IPS-18a (cell line): ENCODE data around the gene ZNF785.
A peak's percentile ranks its signal among the peaks of the same experiment; 100 is the strongest.

ENCODE experiments used
- H3K27ac ChIP-seq: one replicate; pipeline ENCODE4 v1.5.1; 2013; ENCODE audit warnings: low read length
- H3K27me3 ChIP-seq: one replicate; pipeline ENCODE4 v1.6.1; 2013; ENCODE audit warnings: mild to moderate bottlenecking, low read length; ENCODE audit not compliant: control insufficient read depth, insufficient read depth
- H3K36me3 ChIP-seq: one replicate; pipeline ENCODE4 v1.6.1; 2013; ENCODE audit warnings: low read depth, low read length; ENCODE audit not compliant: control insufficient read depth
- H3K4me1 ChIP-seq: one replicate; pipeline ENCODE4 v1.6.1; 2013; ENCODE audit warnings: low read depth, low read length; ENCODE audit not compliant: control insufficient read depth
- H3K4me3 ChIP-seq: one replicate; pipeline ENCODE4 v1.5.1; 2013; ENCODE audit warnings: low read length
- H3K9ac ChIP-seq: one replicate; pipeline ENCODE4 v1.6.1; 2013; ENCODE audit warnings: mild to moderate bottlenecking, low read length, moderate library complexity
- H3K9me3 ChIP-seq: one replicate; pipeline ENCODE4 v1.6.1; 2013; ENCODE audit warnings: low read depth, low read length; ENCODE audit not compliant: control insufficient read depth

The ZNF785 gene

DNA sequence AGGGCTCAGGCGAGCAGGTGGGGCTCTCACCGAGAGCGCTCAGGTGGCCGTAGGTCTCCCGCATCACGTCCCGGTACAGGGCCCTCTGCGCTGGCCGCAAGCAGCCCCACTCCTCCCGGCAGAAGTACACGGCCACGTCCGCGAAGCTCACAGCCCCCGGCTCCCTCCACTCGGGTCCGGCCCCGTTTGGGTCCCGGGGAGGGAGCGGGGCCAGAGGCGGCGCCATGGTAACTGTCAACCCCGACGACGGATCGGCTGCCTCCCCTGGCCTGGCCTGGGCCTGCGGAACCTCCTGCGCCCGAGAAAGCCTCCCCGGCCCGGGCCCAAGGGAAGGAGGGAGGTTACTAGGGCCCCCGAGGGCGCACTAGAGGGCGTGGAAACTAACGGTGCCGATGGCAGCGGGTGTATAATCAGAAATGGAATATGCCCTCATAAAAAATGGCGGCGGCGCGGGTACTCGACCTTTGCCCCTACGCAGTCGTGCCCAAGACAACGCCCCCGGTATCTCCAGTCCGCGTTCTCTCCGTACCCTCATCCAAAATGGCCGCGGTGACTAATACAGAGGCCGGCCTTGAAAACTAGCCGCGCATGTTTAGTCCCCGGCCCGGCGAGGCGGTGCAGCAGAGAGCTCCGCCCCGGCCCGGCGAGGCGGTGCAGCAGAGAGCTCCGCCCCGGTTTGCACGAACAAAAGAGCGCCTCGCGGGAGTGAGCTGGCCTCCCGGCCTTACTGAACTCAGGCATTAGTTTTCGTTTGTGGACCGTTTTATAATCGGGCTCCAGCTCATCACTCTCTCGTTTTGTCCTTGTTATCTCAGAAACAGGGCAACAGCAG, 27.3 kb downstream of the ZNF785 start, which contains the start of gene ZNF764:
ZNF764 (minus strand) TSS at position 418 of the 832 bp plus-strand sequence; CDS start at position 226, 192 bp downstream.
- Histone ChIP-seq H3K27me3 (no peaks in the 10 kb centered on the region), H3K9me3 (no peaks in the 10 kb centered on the region), H3K9ac (peak within 1 kb of the TSS; percentile 86), H3K4me1 (peaks cover 6% of the 10 kb centered on the region), H3K36me3 (peaks cover 10% of the 10 kb centered on the region), H3K4me3 (peak within 1 kb of the TSS; percentile 84), H3K27ac (peak within 1 kb of the TSS; percentile 88)

DNA sequence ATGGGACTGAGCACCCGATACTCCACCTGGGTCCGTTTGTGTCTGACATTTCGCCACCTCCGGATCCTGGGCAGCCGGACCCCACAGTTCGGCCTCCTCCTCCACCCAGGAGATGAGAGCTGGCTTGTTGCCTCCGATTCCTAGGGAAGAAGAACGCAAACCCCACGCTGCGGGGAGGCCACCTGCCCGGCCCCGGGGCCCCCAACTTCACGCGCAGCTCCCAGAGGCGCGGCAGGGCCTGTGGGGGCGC, 27.9 kb downstream of the ZNF785 start:
- peak overlapping the region; percentile 84 for H3K4me3 ChIP-seq
- peaks cover 6% of the 10 kb centered on the region for H3K4me1 ChIP-seq
- H3K27me3 ChIP-seq = no peaks in the 10 kb centered on the region
- peak overlapping the region; percentile 86 for H3K9ac ChIP-seq
- H3K9me3 ChIP-seq = no peaks in the 10 kb centered on the region
- peaks cover 10% of the 10 kb centered on the region for H3K36me3 ChIP-seq
- no peak overlapping the region for H3K27ac ChIP-seq

DNA sequence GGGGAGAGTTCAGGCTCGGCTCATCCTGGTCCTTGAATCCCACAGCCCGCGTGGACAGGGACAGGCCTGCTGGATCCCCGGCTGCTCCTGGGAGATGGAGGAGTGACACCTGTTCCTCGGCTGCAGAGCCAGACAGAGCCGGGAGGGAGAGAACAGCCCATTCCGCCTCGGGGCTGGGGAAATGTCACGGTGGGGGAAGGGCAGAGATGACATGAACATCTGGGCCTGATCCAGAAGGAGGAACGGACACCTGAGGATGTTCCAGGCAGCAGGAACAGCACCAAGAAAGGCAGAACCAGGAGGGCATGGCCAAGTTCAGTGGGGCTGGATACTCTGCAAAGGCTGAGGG, 29.4 kb downstream of the ZNF785 start:
- H3K27me3 ChIP-seq = no peaks in the 10 kb centered on the region
- H3K27ac ChIP-seq = no peak overlapping the region
- H3K9me3 ChIP-seq = no peaks in the 10 kb centered on the region
- H3K36me3 ChIP-seq = peaks cover 10% of the 10 kb centered on the region
- H3K4me3 ChIP-seq = no peak overlapping the region
- H3K9ac ChIP-seq = no peak overlapping the region
- peaks cover 6% of the 10 kb centered on the region for H3K4me1 ChIP-seq

DNA sequence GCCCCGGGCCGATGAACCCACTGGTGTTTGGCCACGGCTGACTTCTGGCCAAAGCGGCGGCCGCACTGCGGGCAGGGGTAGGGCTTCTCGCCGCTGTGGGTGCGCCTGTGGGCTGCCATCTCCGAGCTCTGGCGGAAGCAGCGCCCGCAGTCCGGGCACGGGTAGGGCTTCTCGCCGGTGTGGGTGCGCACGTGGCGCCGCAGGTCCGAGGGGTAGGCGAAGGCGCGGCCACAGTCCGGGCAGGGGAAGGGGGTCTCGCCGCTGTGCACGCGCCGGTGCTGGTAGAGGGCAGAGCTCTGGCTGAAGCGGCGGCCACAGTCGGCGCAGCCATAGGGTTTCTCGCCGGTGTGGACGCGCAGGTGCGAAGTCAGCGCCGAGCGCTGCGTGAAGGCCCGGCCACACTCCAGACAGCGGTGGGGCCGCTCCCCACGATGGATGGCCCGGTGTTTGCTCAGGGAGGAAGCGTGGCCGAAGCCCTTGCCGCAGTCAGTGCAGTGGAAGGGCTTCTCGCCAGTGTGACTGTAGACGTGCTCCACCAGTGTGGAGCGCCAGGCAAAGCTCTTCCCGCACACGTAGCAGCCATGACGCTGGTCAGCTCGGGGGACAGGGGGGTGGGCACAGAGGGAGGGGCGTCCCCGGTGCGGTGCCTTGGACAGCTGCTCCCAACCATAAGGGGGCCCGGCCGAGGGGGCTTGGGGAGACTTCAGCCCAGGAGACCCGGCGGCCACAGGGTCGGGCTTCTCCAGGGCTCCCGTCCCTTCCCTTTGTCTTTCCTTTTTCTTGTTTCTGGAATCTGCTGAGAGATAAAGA, 30.0 kb downstream of the ZNF785 start:
- Histone ChIP-seq H3K27me3 (no peaks in the 10 kb centered on the region), H3K27ac (no peak overlapping the region), H3K36me3 (peaks cover 10% of the 10 kb centered on the region), H3K9me3 (no peaks in the 10 kb centered on the region), H3K9ac (no peak overlapping the region), H3K4me1 (peaks cover 6% of the 10 kb centered on the region), H3K4me3 (no peak overlapping the region)

DNA sequence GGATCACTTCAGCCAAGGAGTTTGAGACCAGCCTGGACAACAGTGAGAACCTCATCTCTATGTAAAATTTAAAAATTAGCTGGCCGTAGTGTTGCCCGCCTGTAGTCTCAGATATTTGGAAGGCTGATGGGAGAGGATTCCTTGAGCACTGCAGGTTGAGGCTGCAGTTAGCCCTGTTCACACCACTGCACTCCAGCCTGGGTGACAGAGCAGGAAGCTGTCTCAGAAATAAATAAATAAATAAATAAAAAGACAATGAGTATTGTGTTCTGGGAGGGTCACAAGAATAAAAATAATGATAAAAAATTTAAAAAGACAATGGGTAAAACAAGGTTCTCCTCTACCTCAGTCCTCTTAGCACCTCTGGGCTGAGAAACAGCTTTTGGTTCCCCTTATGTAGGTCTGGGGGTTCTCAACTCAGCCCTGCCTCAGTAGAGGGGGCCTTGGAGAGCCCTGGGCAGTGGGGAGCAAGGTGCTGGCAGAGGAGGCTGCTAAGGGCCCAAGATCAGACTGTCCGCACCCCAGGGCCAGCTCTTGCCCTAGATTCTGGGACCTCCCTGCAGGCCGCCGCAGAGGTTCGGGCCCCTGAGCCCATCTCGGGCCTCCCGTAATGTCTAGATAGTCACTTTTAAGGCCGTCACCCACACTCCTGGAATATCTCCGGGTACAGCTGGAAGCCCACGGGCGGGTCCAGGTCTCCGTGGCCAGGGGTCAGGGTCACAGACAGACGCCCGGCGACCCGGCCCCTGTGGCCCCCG, 30.8 kb downstream of the ZNF785 start:
- H3K9ac ChIP-seq = no peak overlapping the region
- no peak overlapping the region for H3K27ac ChIP-seq
- peaks cover 10% of the 10 kb centered on the region for H3K36me3 ChIP-seq
- H3K9me3 ChIP-seq = no peaks in the 10 kb centered on the region
- peaks cover 6% of the 10 kb centered on the region for H3K4me1 ChIP-seq
- no peak overlapping the region for H3K4me3 ChIP-seq
- H3K27me3 ChIP-seq = no peaks in the 10 kb centered on the region

DNA sequence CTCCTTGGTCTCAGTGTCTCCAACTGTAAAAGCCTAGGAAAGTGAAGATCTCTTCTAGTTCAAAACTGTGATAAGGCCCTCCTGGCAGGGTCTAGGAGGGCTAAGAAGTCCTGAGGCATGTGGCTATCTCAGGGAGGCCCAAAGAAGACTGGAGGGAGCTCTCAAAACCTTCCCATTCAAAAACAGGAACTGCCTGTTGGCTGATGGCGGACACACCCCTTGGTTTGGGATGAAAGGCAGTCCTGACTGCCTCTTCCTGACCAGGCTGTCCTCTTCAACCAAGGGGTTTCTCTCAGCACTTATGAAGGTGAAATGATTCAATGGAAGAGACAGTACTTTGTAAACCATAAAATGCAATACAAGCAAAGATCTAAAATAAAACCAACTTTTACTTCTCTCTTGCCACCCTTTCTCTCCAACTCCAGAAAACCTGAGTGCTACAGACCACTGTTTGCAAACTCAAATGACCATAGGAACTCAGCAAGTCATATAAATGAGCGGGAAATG, 32.1 kb downstream of the ZNF785 start:
- no peaks in the 10 kb centered on the region for H3K9me3 ChIP-seq
- no peaks in the 10 kb centered on the region for H3K27me3 ChIP-seq
- peaks cover 10% of the 10 kb centered on the region for H3K36me3 ChIP-seq
- no peak overlapping the region for H3K27ac ChIP-seq
- H3K4me3 ChIP-seq = no peak overlapping the region
- H3K9ac ChIP-seq = no peak overlapping the region
- H3K4me1 ChIP-seq = no peaks in the 10 kb centered on the region

DNA sequence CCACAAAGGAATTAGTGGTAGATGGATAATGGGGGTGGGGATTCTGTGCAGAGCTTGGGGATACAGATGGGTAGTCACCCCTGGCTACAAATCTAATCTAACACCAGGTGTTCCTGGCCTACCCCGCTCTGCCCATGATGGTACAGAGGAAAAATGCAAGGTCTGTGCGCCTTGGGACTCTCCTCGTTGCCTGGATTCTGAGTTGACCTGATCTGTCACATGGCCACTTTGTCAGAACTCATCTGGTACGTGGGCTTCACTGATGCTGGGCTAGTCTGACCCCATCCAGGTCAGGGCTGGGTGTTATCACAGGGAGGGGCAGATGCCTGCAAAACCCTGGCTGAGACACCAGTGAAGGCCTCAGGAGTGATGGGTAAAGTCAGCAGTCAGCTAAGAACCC, 32.5 kb downstream of the ZNF785 start:
- Histone ChIP-seq H3K27me3 (no peaks in the 10 kb centered on the region), H3K9ac (no peak overlapping the region), H3K27ac (no peak overlapping the region), H3K9me3 (no peaks in the 10 kb centered on the region), H3K36me3 (peaks cover 10% of the 10 kb centered on the region), H3K4me1 (no peaks in the 10 kb centered on the region), H3K4me3 (no peak overlapping the region)

DNA sequence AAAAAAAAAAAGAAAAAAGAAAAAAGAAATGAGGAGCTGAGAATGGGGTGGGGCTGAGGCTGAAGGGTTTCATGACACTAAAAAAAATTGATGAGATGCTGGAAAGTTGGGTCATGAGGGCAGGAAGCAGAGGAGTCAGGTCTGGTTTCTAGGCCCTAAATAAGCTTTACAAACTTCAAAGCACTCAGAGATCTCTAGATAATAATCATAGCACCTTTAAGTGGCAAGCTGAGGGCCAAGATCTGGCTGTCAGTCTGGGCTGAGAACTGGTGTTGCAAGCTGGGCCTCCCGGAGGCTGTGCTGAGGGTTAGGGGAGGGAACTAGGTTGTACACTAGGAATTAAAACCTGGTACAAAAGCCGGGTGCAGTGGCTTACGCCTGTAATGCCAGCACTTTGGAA, 33.7 kb downstream of the ZNF785 start:
- H3K9me3 ChIP-seq = no peaks in the 10 kb centered on the region
- no peaks in the 10 kb centered on the region for H3K4me1 ChIP-seq
- no peak overlapping the region for H3K9ac ChIP-seq
- no peaks in the 10 kb centered on the region for H3K27me3 ChIP-seq
- no peak overlapping the region for H3K27ac ChIP-seq
- no peak overlapping the region for H3K4me3 ChIP-seq
- peaks cover 10% of the 10 kb centered on the region for H3K36me3 ChIP-seq

DNA sequence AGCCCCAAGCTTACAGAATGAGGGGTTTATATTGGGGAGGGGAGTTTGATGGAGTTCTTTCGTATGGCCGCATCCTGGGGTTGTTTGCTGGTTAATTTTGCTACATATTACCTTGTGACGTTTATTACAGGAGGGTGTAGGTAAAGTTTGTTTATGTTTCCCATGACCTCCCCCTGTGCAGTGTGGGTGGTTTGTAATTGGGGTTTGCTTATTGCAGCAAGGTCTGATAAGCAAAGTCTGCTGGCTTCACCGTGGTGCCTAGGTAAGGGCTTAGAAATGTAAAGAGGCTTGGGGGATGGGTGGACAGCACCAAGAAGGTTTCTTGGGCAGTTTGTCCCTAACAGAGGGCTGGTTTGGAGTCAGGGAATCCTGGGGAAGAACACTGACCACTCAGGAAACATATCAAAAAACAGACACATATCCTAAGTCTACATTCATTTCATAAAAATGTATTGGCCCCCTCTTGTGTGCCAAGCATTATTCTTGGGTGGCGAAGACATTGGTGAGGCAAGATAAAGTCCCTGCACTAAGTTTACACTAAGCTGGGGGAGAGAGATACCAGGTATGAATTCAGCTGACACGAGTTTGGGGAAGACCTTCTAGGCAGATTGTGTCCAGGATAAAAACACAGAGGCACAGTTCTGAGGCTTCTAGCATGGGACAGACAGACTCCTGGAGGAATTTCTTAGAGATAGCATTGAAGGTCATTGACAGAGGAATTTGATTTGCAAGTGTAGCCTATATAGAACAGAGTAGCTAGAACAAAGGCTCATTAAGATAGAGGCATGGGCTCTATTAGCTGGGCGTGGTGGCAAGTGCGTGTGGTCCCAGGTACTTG, 36.9 kb downstream of the ZNF785 start:
- Histone ChIP-seq H3K4me3 (no peak overlapping the region), H3K9me3 (no peaks in the 10 kb centered on the region), H3K9ac (no peak overlapping the region), H3K27ac (no peak overlapping the region), H3K4me1 (peaks cover 15% of the 10 kb centered on the region), H3K27me3 (no peaks in the 10 kb centered on the region), H3K36me3 (no peaks in the 10 kb centered on the region)

DNA sequence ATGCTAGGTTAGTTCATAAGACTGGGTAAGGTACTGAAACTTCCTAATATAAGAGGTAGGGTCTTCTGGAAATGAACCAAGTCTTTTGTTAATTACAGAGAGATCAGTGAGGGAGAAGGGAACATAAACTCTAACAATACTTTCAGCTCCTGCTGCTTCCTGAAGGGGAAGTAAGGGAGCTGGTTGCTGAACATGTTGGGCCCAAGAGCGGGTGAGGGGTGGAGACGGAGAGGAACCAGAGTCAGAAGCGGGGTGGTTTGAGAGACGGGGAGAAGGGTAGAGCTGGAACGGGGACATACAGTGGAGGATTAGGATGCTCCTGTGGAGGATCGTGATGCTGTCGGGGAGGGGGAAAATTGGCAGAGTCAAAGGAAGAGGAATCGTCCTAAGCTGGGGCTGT, 39.4 kb downstream of the ZNF785 start:
- Histone ChIP-seq H3K27me3 (no peaks in the 10 kb centered on the region), H3K36me3 (no peaks in the 10 kb centered on the region), H3K4me3 (no peak overlapping the region), H3K27ac (no peak overlapping the region), H3K9ac (no peak overlapping the region), H3K4me1 (peaks cover 39% of the 10 kb centered on the region), H3K9me3 (no peaks in the 10 kb centered on the region)

DNA sequence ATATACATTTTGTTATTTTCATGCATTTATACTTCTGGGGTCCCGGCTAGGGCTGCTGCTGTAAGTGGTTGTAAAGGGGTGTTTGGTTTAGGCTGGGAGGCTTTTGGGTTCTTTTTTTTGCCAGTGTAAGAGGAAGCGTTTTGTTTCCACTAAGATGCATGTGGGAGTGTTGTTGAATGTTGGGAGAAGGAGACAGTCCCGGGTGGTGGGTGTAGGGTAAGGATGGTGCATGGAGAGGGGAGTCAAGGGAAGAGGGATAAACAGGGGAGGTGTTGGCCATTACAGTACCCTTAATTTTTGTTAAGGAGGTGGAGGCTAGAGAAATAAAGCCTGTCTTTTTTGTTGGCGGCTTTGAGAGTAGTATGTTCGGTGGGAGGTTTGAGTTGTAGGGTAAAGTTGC, 42.4 kb downstream of the ZNF785 start:
- H3K36me3 ChIP-seq = no peaks in the 10 kb centered on the region
- H3K9me3 ChIP-seq = no peaks in the 10 kb centered on the region
- H3K27ac ChIP-seq = no peak overlapping the region
- peaks cover 40% of the 10 kb centered on the region for H3K4me1 ChIP-seq
- no peak overlapping the region for H3K9ac ChIP-seq
- no peak overlapping the region for H3K4me3 ChIP-seq
- H3K27me3 ChIP-seq = no peaks in the 10 kb centered on the region
